ENCODE results near the gene MEI1. TPM values are rescaled to one million over a fixed set of nuclear protein-coding genes. Genes with fewer than 3 reads are reported as not detected.

The MEI1 gene
- total RNA-seq, 1 donor from 2014 or later, result not detected

GRCh38 chr22:41695211-41695610 is 4.1 kb upstream of the MEI1 start:
- no peaks in the 10 kb centered on the region for H3K27me3 ChIP-seq
- no peaks in the 10 kb centered on the region for H3K9me3 ChIP-seq
- peaks cover 0 to 8% of the 10 kb centered on the region in 2 donors for H3K4me1 ChIP-seq
- intact Hi-C loops (cut with DNase I), result no loop called here
- no peak for TF ChIP-seq CTCF (IDR thresholded peaks at IDR 0.05)
- no peak overlapping the region for H3K27ac ChIP-seq
- H3K36me3 ChIP-seq, result peaks cover 0 to 7% of the 10 kb centered on the region in 2 donors
- H3K4me3 ChIP-seq, result no peak overlapping the region
- no peak for DNase-seq (ENCODE audit: low spot score in 2 of 2)

- Histone ChIP-seq H3K9me3 (no peaks in the 10 kb centered on the region), H3K4me3 (no peak overlapping the region), H3K36me3 (peaks cover 0 to 7% of the 10 kb centered on the region in 2 donors), H3K4me1 (peaks cover 0 to 8% of the 10 kb centered on the region in 2 donors), H3K27me3 (no peaks in the 10 kb centered on the region), H3K27ac (peak overlapping the region in 1 of 2 donors; percentile 65)
- no peak for DNase-seq (ENCODE audit: low spot score in 2 of 2)
- intact Hi-C loops (cut with DNase I), result loop anchor here (1.0 kb wide), 2 partner anchors 103 to 245 kb away; no protein-coding TSS in a partner anchor
- no peak for TF ChIP-seq CTCF (IDR thresholded peaks at IDR 0.05)
Observed at GRCh38 chr22:41696703-41697102, 2.6 kb upstream of the MEI1 start.

GRCh38 chr22:41697126-41697775 is 2.1 kb upstream of the MEI1 start:
- Histone ChIP-seq H3K4me3 (peak overlapping the region in 1 of 2 donors; percentile 36), H3K27ac (peak overlapping the region in 1 of 2 donors; percentile 65), H3K9me3 (no peaks in the 10 kb centered on the region), H3K36me3 (peaks cover 0 to 7% of the 10 kb centered on the region in 2 donors), H3K27me3 (no peaks in the 10 kb centered on the region), H3K4me1 (peaks cover 0 to 8% of the 10 kb centered on the region in 2 donors)
- intact Hi-C loops (cut with DNase I), result loop anchor here (1.0 kb wide), 2 partner anchors 102 to 244 kb away; no protein-coding TSS in a partner anchor
- peak; percentile 89 to 98 (median 95) for TF ChIP-seq CTCF (IDR thresholded peaks at IDR 0.05)
- DNase-seq (ENCODE audit: low spot score in 2 of 2), result peak; percentile 49 to 95

- no peak for DNase-seq (ENCODE audit: low spot score in 2 of 2)
- Histone ChIP-seq H3K27ac (no peak overlapping the region), H3K27me3 (no peaks in the 10 kb centered on the region), H3K4me3 (no peak overlapping the region), H3K36me3 (no peaks in the 10 kb centered on the region), H3K4me1 (peaks cover 0 to 8% of the 10 kb centered on the region in 2 donors), H3K9me3 (no peaks in the 10 kb centered on the region)
- intact Hi-C loops (cut with DNase I), result no loop called here
- no peak for TF ChIP-seq CTCF (IDR thresholded peaks at IDR 0.05)
Observed at GRCh38 chr22:41700108-41700364, 733 bp downstream of the MEI1 start.

GRCh38 chr22:41702763-41703162 is 3.5 kb downstream of the MEI1 start:
- no peak for TF ChIP-seq CTCF (IDR thresholded peaks at IDR 0.05)
- Histone ChIP-seq H3K4me1 (peaks cover 0 to 3% of the 10 kb centered on the region in 2 donors), H3K27ac (no peak overlapping the region), H3K4me3 (no peak overlapping the region), H3K27me3 (no peaks in the 10 kb centered on the region), H3K36me3 (no peaks in the 10 kb centered on the region), H3K9me3 (no peaks in the 10 kb centered on the region)
- intact Hi-C loops (cut with DNase I), result no loop called here
- DNase-seq (ENCODE audit: low spot score in 2 of 2), result no peak

Measured in ascending aorta (tissue), 2 donors.